HEK293 (cell line): Measurements from ENCODE around the gene RNF144A.

Source experiments
- CTCF ChIA-PET: fragments of 350-600 bp; formaldehyde crosslinking; extraction: SDS; loops from one replicate; lab custom pipeline; 2021; ENCODE audit warnings: antibody characterized with exemption; lab: Yijun Ruan, JAX
- POLR2A ChIA-PET: fragments of 300-600 bp; formaldehyde crosslinking; extraction: SDS; loops from one replicate; lab custom pipeline; 2020; ENCODE audit warnings: antibody characterized with exemption, inconsistent platforms; lab: Yijun Ruan, JAX
- H3K27ac ChIP-seq: fragments of 200-500 bp; sonication (Bioruptor generic); 2 replicates; pipeline ENCODE4 v1.5.1; 2014; ENCODE audit warnings: low read depth, low read length, control low read depth, inconsistent platforms; ENCODE audit errors: extremely low read depth
- H3K36me3 ChIP-seq, 2 experiments: fragments of 200-500 bp in 1 of 2; sonication (Bioruptor generic) in 1 of 2; 1 replicate in 1 of 2; 2 replicates in 1 of 2; pipeline ENCODE4 v1.5.1; 2014 to 2017; ENCODE audit warnings: inconsistent platforms in 2 of 2, low read length in 2 of 2; ENCODE audit not compliant: control insufficient read depth in 2 of 2, insufficient read depth in 1 of 2
- H3K4me1 ChIP-seq: fragments of 200-500 bp; sonication (Bioruptor generic); 2 replicates; pipeline ENCODE4 v1.5.1; 2014; ENCODE audit warnings: mild to moderate bottlenecking, low read length, inconsistent platforms; ENCODE audit not compliant: control insufficient read depth, insufficient read depth
- H3K4me3 ChIP-seq: 2 replicates; pipeline ENCODE4 v1.5.1; 2011; ENCODE audit warnings: low read depth, mild to moderate bottlenecking, control low read depth, low read length, moderate library complexity
- H3K9me3 ChIP-seq: fragments of 200-500 bp; sonication (Bioruptor generic); 2 replicates; pipeline ENCODE4 v1.5.1; 2014; ENCODE audit warnings: low read depth, low read length, inconsistent platforms; ENCODE audit not compliant: control insufficient read depth, insufficient read depth
- BCL6B ChIP-seq: fragments of 450-650 bp; formaldehyde crosslinking; IDR thresholded peaks from 2 replicates; pipeline ENCODE4 v1.5.1; 2017; ENCODE audit warnings: missing biosample characterization, missing genetic modification characterization
- IKZF3 ChIP-seq: fragments of 450-650 bp; IDR thresholded peaks from 2 replicates; pipeline ENCODE4 v1.5.0; 2018; ENCODE audit warnings: missing biosample characterization, mild to moderate bottlenecking, missing genetic modification characterization, moderate library complexity
- INSM2 ChIP-seq: fragments of 450-650 bp; formaldehyde crosslinking; IDR thresholded peaks from 2 replicates; pipeline ENCODE4 v1.5.1; 2016; ENCODE audit warnings: missing biosample characterization, missing genetic modification characterization
- MYNN ChIP-seq: fragments of 450-650 bp; formaldehyde crosslinking; IDR thresholded peaks from 2 replicates; pipeline ENCODE4 v1.5.1; 2016; ENCODE audit warnings: missing biosample characterization, missing genetic modification characterization, borderline replicate concordance
- OVOL3 ChIP-seq: fragments of 450-650 bp; formaldehyde crosslinking; IDR thresholded peaks from 2 replicates; pipeline ENCODE4 v1.5.1; 2016; ENCODE audit warnings: missing biosample characterization, missing genetic modification characterization
- PBX3 ChIP-seq: sonication (generic); formaldehyde crosslinking; IDR thresholded peaks from 2 replicates; pipeline ENCODE4 v1.8.1; 2022; ENCODE audit warnings: mild to moderate bottlenecking, moderate library complexity, missing genetic modification reagents
- ZNF16 ChIP-seq: fragments of 450-650 bp; formaldehyde crosslinking; IDR thresholded peaks from 2 replicates; pipeline ENCODE4 v1.5.1; 2016; ENCODE audit warnings: low read depth, missing biosample characterization, missing genetic modification characterization
- ZNF248 ChIP-seq: fragments of 450-650 bp; formaldehyde crosslinking; IDR thresholded peaks from 2 replicates; pipeline ENCODE4 v1.5.1; 2017; ENCODE audit warnings: missing biosample characterization, missing genetic modification characterization
- ZNF324 ChIP-seq: fragments of 450-650 bp; formaldehyde crosslinking; IDR thresholded peaks from 2 replicates; pipeline ENCODE4 v1.5.1; 2016; ENCODE audit warnings: missing biosample characterization, missing genetic modification characterization
- ZNF366 ChIP-seq: fragments of 450-650 bp; formaldehyde crosslinking; conservative IDR thresholded peaks from 2 replicates; pipeline ENCODE4 v1.5.1; 2016; ENCODE audit warnings: missing biosample characterization, missing genetic modification characterization
- ZNF555 ChIP-seq: fragments of 450-650 bp; formaldehyde crosslinking; conservative IDR thresholded peaks from 2 replicates; pipeline ENCODE4 v1.5.1; 2017; ENCODE audit warnings: missing biosample characterization, mild to moderate bottlenecking, missing genetic modification characterization, inconsistent platforms
- ZNF654 ChIP-seq: fragments of 450-650 bp; formaldehyde crosslinking; IDR thresholded peaks from 2 replicates; pipeline ENCODE4 v1.5.1; 2016; ENCODE audit warnings: low read depth, missing biosample characterization, missing genetic modification characterization
- ZNF664 ChIP-seq: fragments of 450-650 bp; formaldehyde crosslinking; IDR thresholded peaks from 2 replicates; pipeline ENCODE4 v1.5.1; 2016; ENCODE audit warnings: missing biosample characterization, missing genetic modification characterization
- ZNF701 ChIP-seq: fragments of 450-650 bp; formaldehyde crosslinking; IDR thresholded peaks from 2 replicates; pipeline ENCODE4 v1.5.1; 2016; ENCODE audit warnings: missing biosample characterization, missing genetic modification characterization
- ZNF791 ChIP-seq: fragments of 450-650 bp; formaldehyde crosslinking; IDR thresholded peaks from 2 replicates; pipeline ENCODE4 v1.5.1; 2016; ENCODE audit warnings: missing biosample characterization, missing genetic modification characterization
- ZNF843 ChIP-seq: fragments of 450-650 bp; formaldehyde crosslinking; IDR thresholded peaks from 2 replicates; pipeline ENCODE4 v1.5.1; 2016; ENCODE audit warnings: missing biosample characterization, missing genetic modification characterization
- TF ChIP-seq, protein P1 (sequence below): fragments of 450-650 bp; formaldehyde crosslinking; IDR thresholded peaks from 2 replicates; pipeline ENCODE4 v1.5.1; 2016; ENCODE audit warnings: missing biosample characterization, missing genetic modification characterization
- TF ChIP-seq, protein P2 (sequence below): fragments of 450-650 bp; formaldehyde crosslinking; conservative IDR thresholded peaks from 2 replicates; pipeline ENCODE4 v1.5.1; 2016; ENCODE audit warnings: low read depth, missing biosample characterization, missing genetic modification characterization
- TF ChIP-seq, protein P3 (sequence below): fragments of 450-650 bp; formaldehyde crosslinking; IDR thresholded peaks from 2 replicates; pipeline ENCODE4 v1.5.1; 2017; ENCODE audit warnings: missing biosample characterization, missing genetic modification characterization
- TF ChIP-seq, protein P4 (sequence below): fragments of 450-650 bp; IDR thresholded peaks from 2 replicates; pipeline ENCODE4 v1.5.1; 2018; ENCODE audit warnings: missing biosample characterization, missing genetic modification characterization

The RNF144A gene

DNA sequence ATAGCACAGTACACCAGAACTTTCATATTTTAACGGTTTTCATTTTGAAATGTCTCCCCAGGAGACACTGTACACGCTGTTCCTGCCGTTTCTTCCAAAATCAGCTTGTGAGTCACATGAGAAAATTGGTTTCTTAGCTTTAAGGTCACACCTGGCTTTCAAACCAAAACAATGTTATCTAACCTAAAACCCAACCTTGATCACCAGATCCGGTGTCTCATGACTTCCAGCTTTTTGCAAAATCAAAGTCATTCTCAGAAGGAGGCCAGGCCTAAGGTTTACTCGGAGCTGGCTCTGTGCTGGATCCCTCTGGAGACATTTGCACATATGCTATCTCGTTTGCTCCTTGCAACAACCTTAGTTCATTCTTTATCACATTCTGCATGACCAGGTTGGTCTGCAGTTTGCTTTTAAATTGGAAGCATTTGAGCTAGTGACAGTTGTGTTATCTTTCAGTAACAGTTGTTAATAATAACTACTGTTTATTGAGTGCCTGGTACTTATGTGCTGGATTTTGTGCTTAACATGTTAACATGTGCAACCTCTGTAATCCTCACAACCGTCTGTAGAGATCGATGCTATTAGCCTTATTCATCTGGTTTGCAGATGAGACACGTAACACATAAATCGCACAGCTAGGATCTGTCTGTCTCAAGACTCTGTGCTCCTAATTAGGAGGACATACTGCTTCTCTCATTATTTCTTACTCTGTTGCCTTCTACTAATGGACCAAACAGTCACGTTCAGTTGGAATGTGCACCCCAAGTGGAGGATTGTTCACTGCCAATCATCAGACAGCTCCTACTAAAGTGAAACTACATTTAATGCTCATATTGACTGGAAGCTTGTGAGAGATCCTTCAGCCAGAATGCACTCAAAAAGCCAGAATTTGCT, 105.5 kb downstream of the RNF144A start:
- H3K4me3 ChIP-seq: no peak overlapping the region
- peaks cover 0 to 29% of the 10 kb centered on the region in 2 experiments; a peak in 1 of 3 replicates for H3K36me3 ChIP-seq
- ChIA-PET POLR2A (no interaction called here), CTCF (interaction anchor here (0.5 to 3.8 kb wide), 7 partner anchors 10 to 1164 kb away, joined by 3 to 19 read pairs (median 3); no protein-coding TSS in a partner anchor)
- H3K9me3 ChIP-seq: no peaks in the 10 kb centered on the region
- H3K4me1 ChIP-seq: no peaks in the 10 kb centered on the region
- H3K27ac ChIP-seq: no peak overlapping the region
- no peak for TF ChIP-seq ZNF16
- TF ChIP-seq ZNF366 (tag by site-specific recombination): no peak
- TF ChIP-seq, protein P1, sequence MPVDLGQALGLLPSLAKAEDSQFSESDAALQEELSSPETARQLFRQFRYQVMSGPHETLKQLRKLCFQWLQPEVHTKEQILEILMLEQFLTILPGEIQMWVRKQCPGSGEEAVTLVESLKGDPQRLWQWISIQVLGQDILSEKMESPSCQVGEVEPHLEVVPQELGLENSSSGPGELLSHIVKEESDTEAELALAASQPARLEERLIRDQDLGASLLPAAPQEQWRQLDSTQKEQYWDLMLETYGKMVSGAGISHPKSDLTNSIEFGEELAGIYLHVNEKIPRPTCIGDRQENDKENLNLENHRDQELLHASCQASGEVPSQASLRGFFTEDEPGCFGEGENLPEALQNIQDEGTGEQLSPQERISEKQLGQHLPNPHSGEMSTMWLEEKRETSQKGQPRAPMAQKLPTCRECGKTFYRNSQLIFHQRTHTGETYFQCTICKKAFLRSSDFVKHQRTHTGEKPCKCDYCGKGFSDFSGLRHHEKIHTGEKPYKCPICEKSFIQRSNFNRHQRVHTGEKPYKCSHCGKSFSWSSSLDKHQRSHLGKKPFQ (tag by site-specific recombination): no peak
- TF ChIP-seq ZNF664 (tag by site-specific recombination): no peak
- TF ChIP-seq INSM2 (tag by site-specific recombination): no peak
- TF ChIP-seq ZNF248 (tag by site-specific recombination): no peak
- TF ChIP-seq BCL6B (tag by site-specific recombination): no peak
- TF ChIP-seq ZNF654 (tag by site-specific recombination): no peak
- TF ChIP-seq, protein P2, sequence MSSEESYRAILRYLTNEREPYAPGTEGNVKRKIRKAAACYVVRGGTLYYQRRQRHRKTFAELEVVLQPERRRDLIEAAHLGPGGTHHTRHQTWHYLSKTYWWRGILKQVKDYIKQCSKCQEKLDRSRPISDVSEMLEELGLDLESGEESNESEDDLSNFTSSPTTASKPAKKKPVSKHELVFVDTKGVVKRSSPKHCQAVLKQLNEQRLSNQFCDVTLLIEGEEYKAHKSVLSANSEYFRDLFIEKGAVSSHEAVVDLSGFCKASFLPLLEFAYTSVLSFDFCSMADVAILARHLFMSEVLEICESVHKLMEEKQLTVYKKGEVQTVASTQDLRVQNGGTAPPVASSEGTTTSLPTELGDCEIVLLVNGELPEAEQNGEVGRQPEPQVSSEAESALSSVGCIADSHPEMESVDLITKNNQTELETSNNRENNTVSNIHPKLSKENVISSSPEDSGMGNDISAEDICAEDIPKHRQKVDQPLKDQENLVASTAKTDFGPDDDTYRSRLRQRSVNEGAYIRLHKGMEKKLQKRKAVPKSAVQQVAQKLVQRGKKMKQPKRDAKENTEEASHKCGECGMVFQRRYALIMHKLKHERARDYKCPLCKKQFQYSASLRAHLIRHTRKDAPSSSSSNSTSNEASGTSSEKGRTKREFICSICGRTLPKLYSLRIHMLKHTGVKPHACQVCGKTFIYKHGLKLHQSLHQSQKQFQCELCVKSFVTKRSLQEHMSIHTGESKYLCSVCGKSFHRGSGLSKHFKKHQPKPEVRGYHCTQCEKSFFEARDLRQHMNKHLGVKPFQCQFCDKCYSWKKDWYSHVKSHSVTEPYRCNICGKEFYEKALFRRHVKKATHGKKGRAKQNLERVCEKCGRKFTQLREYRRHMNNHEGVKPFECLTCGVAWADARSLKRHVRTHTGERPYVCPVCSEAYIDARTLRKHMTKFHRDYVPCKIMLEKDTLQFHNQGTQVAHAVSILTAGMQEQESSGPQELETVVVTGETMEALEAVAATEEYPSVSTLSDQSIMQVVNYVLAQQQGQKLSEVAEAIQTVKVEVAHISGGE (tag by site-specific recombination): no peak
- TF ChIP-seq OVOL3 (tag by site-specific recombination): no peak
- TF ChIP-seq, protein P3, sequence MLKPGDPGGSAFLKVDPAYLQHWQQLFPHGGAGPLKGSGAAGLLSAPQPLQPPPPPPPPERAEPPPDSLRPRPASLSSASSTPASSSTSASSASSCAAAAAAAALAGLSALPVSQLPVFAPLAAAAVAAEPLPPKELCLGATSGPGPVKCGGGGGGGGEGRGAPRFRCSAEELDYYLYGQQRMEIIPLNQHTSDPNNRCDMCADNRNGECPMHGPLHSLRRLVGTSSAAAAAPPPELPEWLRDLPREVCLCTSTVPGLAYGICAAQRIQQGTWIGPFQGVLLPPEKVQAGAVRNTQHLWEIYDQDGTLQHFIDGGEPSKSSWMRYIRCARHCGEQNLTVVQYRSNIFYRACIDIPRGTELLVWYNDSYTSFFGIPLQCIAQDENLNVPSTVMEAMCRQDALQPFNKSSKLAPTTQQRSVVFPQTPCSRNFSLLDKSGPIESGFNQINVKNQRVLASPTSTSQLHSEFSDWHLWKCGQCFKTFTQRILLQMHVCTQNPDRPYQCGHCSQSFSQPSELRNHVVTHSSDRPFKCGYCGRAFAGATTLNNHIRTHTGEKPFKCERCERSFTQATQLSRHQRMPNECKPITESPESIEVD (tag by site-specific recombination): no peak
- TF ChIP-seq ZNF555 (tag by site-specific recombination): no peak
- TF ChIP-seq ZNF843 (tag by site-specific recombination): no peak
- TF ChIP-seq PBX3 (CRISPR knock-in tag): no peak
- TF ChIP-seq ZNF701 (tag by site-specific recombination): no peak
- TF ChIP-seq, protein P4, sequence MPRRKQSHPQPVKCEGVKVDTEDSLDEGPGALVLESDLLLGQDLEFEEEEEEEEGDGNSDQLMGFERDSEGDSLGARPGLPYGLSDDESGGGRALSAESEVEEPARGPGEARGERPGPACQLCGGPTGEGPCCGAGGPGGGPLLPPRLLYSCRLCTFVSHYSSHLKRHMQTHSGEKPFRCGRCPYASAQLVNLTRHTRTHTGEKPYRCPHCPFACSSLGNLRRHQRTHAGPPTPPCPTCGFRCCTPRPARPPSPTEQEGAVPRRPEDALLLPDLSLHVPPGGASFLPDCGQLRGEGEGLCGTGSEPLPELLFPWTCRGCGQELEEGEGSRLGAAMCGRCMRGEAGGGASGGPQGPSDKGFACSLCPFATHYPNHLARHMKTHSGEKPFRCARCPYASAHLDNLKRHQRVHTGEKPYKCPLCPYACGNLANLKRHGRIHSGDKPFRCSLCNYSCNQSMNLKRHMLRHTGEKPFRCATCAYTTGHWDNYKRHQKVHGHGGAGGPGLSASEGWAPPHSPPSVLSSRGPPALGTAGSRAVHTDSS (tag by site-specific recombination): no peak
- TF ChIP-seq IKZF3 (tag by site-specific recombination): no peak
- TF ChIP-seq MYNN: no peak
- no peak for TF ChIP-seq ZNF791
- TF ChIP-seq ZNF324 (tag by site-specific recombination): no peak
